NOMO-1 (cell line): Measurements from ENCODE around the gene CNTN5.

Experiments used
- DNase-seq, 2 experiments: peaks; one replicate each; lab custom pipeline; 2025; ENCODE audit not compliant: unreplicated experiment in 2 of 2; lab: John Stamatoyannopoulos, UW

CNTN5 gene

DNA sequence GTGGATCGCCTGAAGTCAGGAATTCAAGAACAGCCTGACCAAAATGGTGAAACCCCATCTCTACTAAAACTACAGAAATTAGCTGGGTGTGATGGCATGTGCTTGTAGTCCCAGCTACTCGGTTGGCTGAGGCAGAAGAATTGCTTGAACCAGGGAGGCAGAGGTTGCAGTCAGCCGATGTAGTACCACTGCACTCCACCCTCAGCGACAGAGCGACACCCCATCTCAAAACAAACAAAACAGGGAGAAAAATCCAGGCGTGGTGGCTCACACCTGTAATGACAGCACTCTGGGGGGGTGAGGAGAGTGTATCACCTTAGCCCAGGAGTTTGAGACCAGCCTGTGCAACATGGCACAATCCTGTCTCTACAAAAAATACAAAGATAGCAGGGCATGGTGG, 864.0 kb downstream of the CNTN5 start:
- DNase-seq = no peak

DNA sequence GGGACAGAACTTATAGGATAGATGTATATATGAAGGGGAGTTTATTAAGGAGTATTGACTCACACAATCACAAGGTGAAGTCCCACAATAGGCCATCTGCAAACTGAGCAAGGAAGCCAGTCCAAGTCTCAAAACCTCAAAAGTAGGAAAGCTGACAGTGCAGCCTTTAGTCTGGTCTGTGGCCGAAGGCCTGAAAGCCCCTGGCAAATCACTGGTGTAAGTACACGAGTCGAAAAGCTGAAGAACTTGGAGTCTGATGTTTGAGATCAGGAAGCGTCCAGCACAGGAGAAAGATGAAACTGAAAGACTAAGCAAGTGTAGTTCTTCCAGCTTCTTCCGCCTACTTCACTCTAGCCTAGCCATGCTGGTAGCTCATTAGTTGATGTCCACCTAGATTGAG, 866.7 kb downstream of the CNTN5 start:
- no peak for DNase-seq

DNA sequence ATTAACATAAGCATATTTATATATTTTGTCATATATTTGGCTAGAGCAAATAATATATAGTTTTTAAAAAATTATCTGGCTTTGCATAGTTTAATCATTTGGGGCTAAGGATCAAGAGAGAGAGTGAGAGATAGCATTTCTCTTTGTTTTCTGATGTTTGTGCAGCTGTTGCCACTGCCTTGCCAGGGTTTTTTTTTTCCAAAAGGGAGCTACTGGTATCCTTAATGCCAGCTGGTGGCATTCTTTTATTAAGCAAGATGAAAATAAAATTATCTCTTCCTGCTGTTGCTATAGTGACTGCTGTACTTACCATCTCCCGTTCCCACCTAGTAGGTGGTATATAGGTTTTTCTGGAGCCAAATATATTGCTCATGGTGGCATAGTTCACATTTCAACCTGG, 873.1 kb downstream of the CNTN5 start:
- no peak for DNase-seq

DNA sequence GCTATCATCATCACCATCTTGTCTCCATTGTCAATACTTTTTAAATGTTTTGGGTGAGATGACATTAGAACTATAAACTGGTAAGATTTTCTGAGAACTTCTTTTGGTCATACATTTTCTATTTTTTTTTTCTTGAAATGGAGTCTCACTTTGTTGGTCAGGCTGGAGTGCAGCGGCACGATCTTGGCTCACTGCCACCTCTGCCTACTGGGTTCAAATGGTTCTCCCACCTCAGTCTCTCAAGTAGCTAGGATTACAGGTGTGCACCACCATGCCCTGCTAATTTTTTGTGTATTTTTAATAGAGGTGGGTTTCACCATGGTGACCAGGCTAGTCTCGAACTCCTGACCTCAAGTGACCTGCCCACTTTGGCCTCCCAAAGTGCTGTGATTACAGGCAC, 880.4 kb downstream of the CNTN5 start:
- no peak for DNase-seq

DNA sequence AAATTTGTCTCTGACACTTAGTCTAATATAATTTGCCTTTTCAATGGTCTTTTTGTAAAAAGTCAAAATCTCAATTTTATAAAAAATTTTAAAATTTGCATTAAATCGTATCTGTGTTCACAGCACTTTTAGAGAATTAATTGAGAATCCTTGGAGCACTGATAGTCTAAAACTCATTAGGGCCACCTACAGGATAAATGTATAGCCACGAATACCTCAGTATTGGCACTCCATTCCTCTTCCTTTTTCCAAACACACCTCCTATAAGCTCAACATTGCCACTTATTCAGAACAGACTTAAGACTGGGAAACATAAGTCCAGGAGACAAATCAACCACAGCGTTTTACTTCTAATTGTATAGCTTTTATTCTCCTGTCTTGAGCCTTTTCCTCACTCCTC, 890.4 kb downstream of the CNTN5 start:
- no peak for DNase-seq

DNA sequence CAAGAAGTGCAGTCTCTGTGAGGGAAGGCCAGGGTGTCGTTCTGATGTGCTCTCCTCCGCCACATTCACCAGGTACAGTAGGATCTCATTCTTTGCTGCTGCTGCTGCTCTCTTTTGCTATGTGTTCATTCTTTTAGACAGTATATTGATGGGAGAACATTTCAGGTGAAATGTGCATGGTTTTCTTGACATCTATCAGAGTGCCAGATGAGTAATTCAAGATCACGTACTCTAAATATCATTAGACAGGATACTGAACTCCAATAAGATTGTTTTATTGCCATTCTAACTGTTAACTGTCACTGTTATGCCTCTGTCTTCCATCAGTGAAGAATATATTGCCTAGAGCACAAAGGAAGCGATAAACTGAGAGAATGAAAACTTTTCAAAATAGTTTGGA, 895.3 kb downstream of the CNTN5 start:
- no peak for DNase-seq

DNA sequence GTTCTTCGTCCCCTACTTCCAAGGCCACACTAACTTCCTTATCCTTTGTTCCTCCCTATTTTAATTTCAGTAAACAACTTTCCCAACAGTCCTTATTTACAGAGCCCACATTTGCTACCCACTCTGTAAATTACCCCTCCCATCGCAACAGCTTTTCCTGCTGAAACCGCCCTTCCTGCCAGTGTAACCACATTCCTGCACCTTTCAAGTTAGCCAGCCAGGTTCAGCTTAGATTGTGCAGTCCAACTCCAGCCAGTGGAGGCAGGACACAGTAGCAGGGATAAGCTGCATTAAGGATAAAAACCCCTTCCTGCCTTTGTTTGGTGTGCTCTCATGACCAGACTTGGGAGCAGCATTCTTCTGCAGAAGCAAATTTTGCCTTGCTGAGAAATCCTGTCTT, 898.0 kb downstream of the CNTN5 start:
- no peak for DNase-seq

DNA sequence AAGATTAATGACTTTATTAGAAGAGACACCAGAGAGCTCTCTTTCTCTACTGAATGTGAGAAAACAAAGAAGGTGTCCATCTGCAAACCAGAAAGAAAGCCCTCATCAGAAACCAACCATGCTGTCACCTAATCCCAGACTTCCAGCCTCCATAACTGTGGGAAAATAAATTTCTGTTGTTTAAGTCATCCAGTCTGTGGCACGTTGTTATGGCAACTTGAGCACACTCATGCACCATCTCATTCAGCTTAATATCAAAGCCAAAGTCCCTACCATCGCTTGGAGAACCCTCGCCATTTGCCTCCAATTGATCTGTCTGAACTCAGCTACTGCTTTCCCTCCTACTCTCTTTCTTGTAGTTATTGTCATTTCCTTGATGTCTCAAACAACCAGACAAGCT, 900.2 kb downstream of the CNTN5 start:
- DNase-seq = no peak

DNA sequence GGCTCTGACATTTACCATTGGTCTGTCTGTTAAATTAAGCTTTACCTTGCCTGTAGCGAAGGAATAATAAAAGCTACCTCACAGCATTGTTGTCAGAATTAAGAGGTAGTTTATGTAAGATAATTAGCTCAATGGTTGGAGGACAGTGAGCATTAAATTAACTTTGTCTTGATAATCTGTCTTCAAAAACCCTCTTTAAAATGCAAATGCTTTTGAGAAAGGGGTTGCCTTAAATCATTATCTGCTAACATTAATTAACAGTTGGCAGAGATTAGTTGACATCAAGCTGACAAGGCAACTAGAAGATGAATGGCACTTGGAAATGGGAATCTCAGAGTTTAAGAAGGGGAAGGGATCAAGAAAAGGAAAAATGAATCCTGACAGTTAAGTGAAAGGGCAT, 905.2 kb downstream of the CNTN5 start:
- DNase-seq = no peak

DNA sequence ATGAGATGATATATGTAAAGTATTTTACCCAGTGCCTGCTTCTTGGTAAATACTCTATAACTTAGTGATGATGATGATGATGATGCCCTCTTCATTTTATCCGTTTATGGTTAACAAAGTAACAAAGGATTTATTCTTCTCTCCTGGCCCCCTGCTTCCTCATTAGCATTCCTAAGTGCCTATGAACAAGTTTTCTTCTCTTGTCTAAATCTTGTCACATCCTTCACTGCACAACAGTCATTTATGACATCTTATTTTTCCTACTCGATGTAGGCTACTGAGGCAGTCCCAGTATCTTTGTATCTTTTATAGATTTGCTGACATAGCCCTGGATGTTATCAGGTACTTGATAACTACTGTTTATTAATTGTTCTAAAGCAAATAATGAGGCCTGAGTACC, 911.9 kb downstream of the CNTN5 start:
- DNase-seq = no peak

DNA sequence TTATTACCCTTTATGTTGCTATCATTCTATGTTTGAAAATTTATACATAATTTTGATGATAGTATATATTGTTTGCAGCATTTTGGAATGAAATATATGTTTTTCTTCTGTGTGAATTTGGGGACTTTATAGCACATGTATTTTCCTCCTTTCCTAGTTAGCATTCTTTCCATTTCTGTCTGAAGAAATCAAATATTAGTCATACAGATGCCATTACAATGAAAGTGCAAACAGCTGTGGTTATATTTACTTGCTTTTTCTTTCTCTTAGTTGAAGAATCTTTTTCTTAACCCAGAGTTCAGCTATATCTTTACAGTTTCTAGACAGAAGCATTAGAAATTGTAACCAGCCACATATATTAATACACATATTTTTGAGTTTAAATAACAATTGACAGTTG, 913.3 kb downstream of the CNTN5 start:
- DNase-seq = no peak

DNA sequence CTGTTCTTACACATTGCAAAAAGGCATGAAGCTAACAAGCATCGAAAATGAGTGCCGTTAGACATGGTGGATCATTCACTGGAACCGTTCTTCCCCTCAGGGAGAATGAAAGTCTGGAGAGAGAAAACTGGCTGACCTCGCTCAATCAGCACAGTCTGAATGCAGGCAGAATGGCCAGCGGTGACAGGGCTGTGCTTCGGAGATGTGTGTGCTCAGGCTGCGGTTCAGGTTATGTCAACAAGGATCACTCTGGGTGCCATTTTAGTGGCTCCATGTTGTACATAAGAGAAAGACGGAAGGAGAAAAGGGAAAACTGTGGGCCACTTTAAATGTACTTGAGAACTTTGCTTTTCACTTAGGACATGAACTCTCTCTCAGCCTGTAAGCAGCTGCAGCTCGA, 916.6 kb downstream of the CNTN5 start:
- DNase-seq = no peak

DNA sequence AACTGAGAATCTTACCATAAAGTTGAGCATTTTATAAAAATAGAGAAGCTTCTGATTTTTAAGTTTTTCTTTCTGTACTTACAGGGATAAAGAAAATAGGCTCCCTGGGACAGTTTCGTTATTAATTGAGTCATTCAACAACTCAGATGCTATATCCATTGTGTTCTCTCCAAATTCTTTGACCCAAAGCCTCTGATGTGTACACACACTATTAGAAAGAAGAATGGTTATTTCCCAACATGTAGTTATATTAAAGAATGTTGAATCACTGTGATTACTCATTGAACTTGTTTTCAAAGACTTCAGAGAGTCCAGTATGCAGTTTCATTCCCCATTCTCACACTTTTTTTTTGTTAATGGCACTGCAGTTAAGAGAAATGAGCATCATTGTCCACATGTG, 932.1 kb downstream of the CNTN5 start:
- DNase-seq = no peak

DNA sequence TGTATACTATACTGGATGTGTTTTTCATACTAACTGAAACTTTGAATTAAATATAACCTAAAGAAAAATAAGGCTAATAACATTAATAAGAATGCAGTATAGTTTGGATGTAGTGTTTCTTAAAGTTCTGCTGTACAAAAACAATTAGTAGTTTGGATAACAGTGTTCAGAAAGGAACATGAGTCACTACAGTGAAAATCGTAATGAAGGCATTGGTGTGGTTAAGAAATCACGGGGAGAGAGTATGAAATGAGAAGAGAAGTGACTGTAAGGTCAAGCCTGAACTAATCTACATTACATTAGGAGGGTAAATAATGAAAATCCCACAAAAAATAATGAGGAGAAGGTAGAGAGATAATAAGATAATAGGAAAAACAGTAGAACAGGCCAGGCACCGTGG, 939.8 kb downstream of the CNTN5 start:
- no peak for DNase-seq

DNA sequence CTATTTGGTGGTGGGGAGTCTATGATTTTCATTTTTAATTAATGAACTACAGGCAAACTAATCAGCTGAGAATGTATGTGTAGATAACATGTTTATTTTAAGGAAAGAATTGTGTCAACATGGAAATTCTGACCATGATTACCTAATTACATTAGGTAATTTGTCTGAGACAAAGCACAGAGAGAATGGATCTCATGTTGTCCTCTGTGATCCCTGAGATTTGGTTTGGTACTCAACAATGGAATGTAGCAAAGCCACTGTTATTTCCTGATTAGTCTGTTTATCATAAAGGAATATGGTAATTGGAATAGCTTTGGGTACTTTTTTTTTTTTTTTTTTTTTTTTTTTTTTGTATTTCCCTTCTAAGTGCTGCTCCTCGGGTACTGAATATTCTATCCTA, 947.6 kb downstream of the CNTN5 start:
- no peak for DNase-seq

DNA sequence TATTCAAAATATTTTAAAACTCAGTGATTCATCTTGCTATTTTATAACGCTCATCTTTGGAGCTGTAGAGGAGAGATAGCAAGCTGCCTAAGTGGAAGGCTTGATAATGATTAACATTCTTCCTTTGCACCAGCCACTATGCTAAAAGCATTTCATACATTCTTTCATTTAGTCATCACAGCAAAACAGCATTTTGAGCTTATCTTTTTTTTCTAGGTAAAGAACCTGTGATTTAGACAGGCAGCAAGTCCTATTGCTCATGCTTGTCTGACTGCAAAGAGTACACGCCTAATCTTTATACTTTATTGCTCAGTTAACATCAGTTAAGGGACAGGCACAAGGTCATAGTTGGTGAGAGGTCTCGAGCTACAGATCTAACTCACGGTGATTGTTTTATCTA, 953.2 kb downstream of the CNTN5 start:
- DNase-seq = no peak

DNA sequence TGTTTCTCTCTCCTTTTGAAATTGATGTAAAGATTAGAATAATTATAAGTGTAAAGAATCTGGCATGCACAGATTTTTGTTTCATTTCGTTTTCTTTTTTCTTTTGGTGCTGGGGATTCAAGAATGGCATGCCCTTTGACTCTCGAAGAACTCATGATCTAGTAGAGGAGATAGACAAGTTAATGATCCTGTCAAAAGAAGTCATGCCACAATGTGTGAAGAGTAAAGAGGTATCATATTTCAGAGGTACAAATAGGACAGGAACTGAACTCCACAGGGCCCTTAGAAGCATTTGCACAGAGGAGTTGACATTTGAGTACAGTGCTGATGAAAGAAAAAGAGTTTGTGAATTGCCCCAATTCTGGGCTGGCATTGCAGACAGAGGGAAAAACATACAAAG, 958.3 kb downstream of the CNTN5 start:
- no peak for DNase-seq

DNA sequence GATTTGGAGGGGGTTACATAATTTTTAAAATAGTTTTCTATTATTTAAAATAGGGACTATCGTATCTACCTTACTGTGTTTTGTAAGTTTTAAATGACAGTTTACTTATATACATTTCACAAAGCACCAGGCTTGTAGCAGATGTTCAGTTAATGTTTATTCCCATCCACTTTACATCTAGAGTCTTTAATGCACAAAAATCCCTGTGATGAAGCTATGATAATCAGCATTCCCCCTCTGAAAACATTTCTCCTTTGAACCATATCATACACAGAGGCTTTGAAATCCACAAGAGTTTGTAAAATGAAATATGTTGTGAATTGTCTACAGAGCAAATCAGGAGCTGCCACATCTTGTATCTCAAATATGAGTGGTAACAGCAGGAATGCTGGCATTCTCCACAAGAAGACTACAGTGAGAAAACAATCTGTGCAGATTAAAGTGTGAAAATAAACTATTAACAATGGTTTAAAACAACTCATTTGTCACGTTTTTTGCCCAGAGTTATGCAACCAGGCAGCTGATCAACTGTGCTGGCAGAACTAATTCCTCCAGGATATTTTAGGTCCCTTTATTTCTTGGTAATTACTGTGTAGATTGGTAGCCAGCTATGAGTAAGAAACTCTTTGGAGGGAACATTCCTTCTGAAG, 967.2 kb downstream of the CNTN5 start:
- no peak for DNase-seq

DNA sequence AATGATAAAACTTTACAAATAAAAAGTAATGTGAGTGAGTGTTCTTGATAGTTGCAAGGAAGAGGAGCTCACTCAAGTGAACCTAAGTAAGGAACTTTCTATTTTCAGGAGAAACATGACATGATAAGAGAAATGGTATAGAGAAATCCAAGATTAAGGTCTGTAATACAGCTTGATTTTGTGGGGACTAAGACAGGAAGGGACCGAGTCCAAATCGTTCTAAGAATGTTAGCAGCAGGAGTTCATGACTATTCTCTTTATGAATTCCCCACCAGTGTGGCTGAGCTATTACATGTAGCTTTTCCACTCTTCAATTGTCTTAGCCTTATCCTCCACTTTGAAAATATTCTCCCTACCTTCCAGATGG, 967.7 kb downstream of the CNTN5 start:
- DNase-seq = no peak

DNA sequence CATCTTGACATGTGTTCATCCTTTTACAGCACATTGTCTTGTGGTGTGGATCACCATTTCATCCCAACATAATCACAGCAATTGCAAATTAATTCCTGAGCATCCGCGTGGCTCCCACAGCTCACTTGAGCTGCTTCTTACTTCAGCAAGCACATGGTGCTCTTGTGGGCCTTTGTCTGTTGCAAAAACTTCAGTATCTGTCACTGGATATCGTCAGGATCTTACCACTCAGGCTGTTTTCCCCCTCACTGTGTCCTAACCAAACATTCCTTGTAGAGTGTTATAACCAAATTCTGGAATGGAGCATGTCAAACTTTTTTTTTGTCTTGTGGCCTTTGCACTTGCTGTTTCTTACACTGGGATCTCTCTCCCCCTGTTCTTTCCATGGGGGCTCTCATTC, 983.2 kb downstream of the CNTN5 start:
- DNase-seq = no peak

DNA sequence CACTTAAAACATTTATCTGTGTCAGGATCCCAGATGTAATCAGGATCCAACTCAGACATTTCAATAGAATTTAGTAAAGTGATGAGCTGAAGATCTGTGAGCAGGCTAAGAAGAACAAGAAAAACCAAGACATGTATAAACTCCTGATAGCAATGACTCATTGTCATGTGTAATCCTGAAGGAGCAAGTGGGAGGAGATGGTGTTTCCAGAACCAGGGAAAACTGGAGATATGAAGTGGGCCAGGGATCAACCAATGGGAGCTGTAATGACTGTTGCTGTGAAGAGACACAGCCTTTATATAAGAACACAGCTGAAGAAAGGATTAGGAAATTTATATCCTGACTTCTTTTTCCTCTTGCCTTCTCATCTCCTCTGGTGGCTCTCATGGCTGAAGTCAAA, 983.8 kb downstream of the CNTN5 start:
- no peak for DNase-seq

DNA sequence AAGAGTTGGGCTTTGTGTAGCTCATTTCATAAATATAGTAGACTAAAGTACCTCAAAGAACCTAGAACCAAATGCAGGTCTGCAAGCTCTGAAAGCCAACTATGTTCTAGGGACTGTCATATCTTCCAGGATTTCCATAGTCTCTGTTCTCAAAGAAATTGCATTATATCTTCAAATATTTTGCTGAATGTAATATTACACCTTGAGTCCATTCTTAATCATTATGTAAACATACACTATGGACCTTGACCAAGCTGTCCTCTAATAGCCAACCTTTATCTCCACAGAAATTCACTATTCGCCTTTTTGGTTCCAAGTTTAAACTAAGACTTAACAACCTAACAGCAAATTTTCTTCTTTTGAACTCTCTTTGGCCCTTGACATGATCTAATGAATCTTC, 987.7 kb downstream of the CNTN5 start:
- no peak for DNase-seq

DNA sequence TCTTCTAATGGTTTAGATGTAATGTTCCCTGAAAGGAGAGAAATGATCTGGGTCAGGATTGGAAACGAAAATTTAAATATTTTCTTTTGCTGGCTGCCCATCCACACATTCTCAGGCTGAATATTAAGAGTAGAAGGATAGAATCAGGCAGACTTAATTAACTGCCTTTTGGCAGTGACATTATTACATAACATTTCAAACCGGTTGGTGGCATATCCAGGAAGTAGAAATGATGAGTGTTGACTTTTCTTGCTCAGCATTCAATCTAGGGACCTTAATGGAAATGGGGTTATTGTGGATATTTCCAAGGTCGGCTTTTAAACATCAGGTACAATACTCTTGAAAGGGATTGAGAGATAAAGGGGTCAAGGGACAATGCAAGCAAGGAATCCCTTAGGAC, 989.0 kb downstream of the CNTN5 start:
- DNase-seq = no peak

DNA sequence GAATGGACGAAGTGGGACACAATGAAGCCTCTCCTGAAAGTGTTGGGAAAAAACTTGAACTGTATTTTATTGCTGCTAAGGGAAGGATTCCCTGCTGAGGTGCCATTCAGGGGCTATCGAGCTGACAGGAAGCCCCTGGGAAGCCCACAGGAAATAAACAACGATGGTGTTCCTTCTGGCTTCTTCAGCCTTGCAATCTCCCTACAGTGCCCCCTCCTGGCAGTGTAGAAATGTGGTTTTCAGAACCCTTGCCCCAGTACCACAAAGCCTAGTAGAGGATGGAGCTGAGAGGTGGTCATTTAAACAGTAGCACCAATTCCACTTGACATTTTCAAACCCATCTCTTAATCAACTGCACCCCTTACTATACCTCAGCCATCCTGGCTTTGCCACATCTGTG, 989.6 kb downstream of the CNTN5 start:
- DNase-seq = no peak
